SU-DHL-6 (cell line): ENCODE measurements around the gene RPL22L1.
"Not testable (repeated sequence)": the region's sequence is repeated elsewhere in the genome, so short reads cannot be mapped to it uniquely, and the experiment has no call there.

Source experiments
- CTCF ChIP-seq: fragments of 200-600 bp; sonication (generic); IDR thresholded peaks from one replicate; pipeline ENCODE4 v1.5.1; 2017; ENCODE audit warnings: antibody characterized with exemption, mild to moderate bottlenecking, low read length, moderate library complexity; ENCODE audit not compliant: insufficient read depth, poor library complexity, severe bottlenecking
- EZH2phosphoT487 ChIP-seq: fragments of 200-600 bp; sonication (generic), shearing (Covaris generic); conservative IDR thresholded peaks from 2 replicates; pipeline ENCODE4 v1.6.1; 2018; ENCODE audit warnings: mild to moderate bottlenecking, antibody characterized with exemption, low read length, moderate library complexity, mixed read lengths

DNA sequence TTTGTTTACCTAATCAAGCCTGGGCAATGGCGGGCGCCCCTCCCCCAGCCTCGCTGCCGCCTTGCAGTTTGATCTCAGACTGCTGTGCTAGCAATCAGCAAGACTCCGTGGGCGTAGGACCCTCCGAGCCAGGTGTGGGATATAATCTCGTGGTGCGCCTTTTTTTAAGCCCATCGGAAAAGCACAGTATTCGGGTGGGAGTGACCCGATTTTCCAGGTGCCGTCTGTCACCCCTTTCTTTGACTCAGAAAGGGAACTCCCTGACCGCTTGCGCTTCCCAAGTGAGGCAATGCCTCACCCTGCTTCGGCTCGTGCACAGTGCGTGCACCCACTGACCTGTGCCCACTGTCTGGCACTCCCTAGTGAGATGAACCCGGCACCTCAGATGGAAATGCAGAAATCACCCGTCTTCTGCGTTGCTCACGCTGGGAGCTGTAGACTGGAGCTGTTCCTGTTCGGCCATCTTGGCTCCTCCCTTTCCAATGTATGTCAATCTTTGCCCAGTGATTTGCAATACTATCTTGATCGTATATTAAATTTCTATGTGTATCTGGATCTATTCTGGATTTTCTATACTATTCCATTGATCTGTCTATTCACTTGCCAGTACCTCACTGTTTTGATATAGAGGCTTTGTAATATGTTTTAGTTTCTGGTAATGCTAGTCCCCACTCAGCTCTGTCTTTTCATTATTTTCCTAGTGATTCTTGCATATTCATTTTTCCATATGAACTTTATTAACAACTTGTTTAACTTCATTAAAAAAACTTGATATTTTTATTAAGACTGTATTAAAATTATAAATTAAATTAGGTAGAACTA lies 14.3 kb upstream of the RPL22L1 start:
- not testable (repeated sequence) for TF ChIP-seq CTCF, EZH2phosphoT487
